CD14-positive monocyte (primary cell): ENCODE results near the gene RAD50. TPM values are rescaled to one million over a fixed set of nuclear protein-coding genes. Genes with fewer than 3 reads are reported as not detected.

ENCODE experiments used
- DNase-seq, 3 donors: peaks; one replicate each; pipeline ENCODE4 v3.0.0-alpha.2; 2011 to 2022
- H2AFZ ChIP-seq: 2 replicates; pipeline ENCODE4 v1.6.0; 2012; ENCODE audit warnings: mild to moderate bottlenecking, low read depth, low read length, inconsistent platforms; ENCODE audit not compliant: insufficient read depth, poor library complexity, severe bottlenecking
- H3K27ac ChIP-seq, 2 donors: 1 replicate in 1 of 2; 2 replicates in 1 of 2; pipeline ENCODE4 v1.5.1; 2012 to 2013; ENCODE audit warnings: low read length in 2 of 2, control low read depth in 1 of 2, inconsistent platforms in 1 of 2, low read depth in 1 of 2, mild to moderate bottlenecking in 1 of 2
- H3K27me3 ChIP-seq, 2 donors: one replicate each; pipeline versions ENCODE4 v1.6.0 to v1.6.1; 2011 to 2013; ENCODE audit warnings: low read length in 2 of 2; ENCODE audit not compliant: control insufficient read depth in 2 of 2, insufficient read depth in 2 of 2
- H3K36me3 ChIP-seq, 2 donors: replicated peaks in 1 of 2; 1 replicate in 1 of 2; 2 replicates in 1 of 2; pipeline versions ENCODE4 v1.5.1 to v1.6.1; 2012 to 2013; ENCODE audit warnings: low read length in 2 of 2, control low read depth in 1 of 2, inconsistent platforms in 1 of 2, mild to moderate bottlenecking in 1 of 2; ENCODE audit not compliant: insufficient read depth in 2 of 2, control insufficient read depth in 1 of 2
- H3K4me1 ChIP-seq, 2 donors: 1 replicate in 1 of 2; 2 replicates in 1 of 2; pipeline versions ENCODE4 v1.5.1 to v1.6.1; 2012 to 2013; ENCODE audit warnings: low read length in 2 of 2, control low read depth in 1 of 2, inconsistent platforms in 1 of 2, mild to moderate bottlenecking in 1 of 2, moderate library complexity in 1 of 2; ENCODE audit not compliant: insufficient read depth in 2 of 2, control insufficient read depth in 1 of 2
- H3K4me2 ChIP-seq: replicated peaks from 2 replicates; pipeline ENCODE3; 2012; ENCODE audit warnings: low read length, moderate library complexity, mild to moderate bottlenecking; ENCODE audit not compliant: poor library complexity, severe bottlenecking; ENCODE audit errors: extremely low read depth
- H3K4me3 ChIP-seq, 3 experiments: fragments of 200-600 bp in 1 of 3; sonication (generic) in 1 of 3; replicated peaks in 1 of 3; 1 replicate in 2 of 3; 2 replicates in 1 of 3; pipeline ENCODE4 v1.5.1; 2011 to 2013; ENCODE audit warnings: low read length in 3 of 3, mild to moderate bottlenecking in 3 of 3, control low read depth in 2 of 3, low read depth in 2 of 3, inconsistent platforms in 1 of 3, moderate library complexity in 1 of 3
- H3K79me2 ChIP-seq: 2 replicates; pipeline ENCODE4 v1.6.0; 2012; ENCODE audit warnings: mild to moderate bottlenecking, control low read depth, inconsistent platforms, low read length, moderate library complexity; ENCODE audit not compliant: insufficient read depth
- H3K9ac ChIP-seq: 2 replicates; pipeline ENCODE4 v1.6.0; 2017; ENCODE audit warnings: low read length, mild to moderate bottlenecking; ENCODE audit not compliant: insufficient read depth, poor library complexity, severe bottlenecking
- H3K9me3 ChIP-seq, 2 donors: replicated peaks in 1 of 2; 1 replicate in 1 of 2; 2 replicates in 1 of 2; pipeline versions ENCODE4 v1.5.1 to v1.6.1; 2012 to 2013; ENCODE audit warnings: low read length in 2 of 2, control low read depth in 1 of 2; ENCODE audit not compliant: control insufficient read depth in 1 of 2, insufficient read depth in 1 of 2
- H4K20me1 ChIP-seq: 2 replicates; pipeline ENCODE4 v1.6.0; 2012; ENCODE audit warnings: mild to moderate bottlenecking, low read length, control low read depth, moderate library complexity; ENCODE audit not compliant: insufficient read depth
- H3K27ac Mint-ChIP-seq, 7 donors: one replicate each; pipeline ENCODE4 v1.8.0; 2020; ENCODE audit warnings: mild to moderate bottlenecking in 7 of 7, mixed read lengths in 7 of 7, moderate library complexity in 6 of 7, inconsistent platforms in 2 of 7
- H3K27me3 Mint-ChIP-seq, 3 donors: one replicate each; pipeline ENCODE4 v1.8.0; 2021 to 2022; ENCODE audit warnings: low read depth in 3 of 3, mild to moderate bottlenecking in 3 of 3, mixed read lengths in 3 of 3, moderate library complexity in 3 of 3, inconsistent platforms in 1 of 3
- H3K36me3 Mint-ChIP-seq, 2 donors: one replicate each; pipeline ENCODE4 v1.8.0; 2020; ENCODE audit warnings: mixed read lengths in 2 of 2, inconsistent platforms in 1 of 2, mild to moderate bottlenecking in 1 of 2
- H3K4me1 Mint-ChIP-seq: one replicate; pipeline ENCODE4 v1.8.0; 2020; ENCODE audit warnings: mild to moderate bottlenecking, mixed read lengths
- H3K4me3 Mint-ChIP-seq, 2 donors: one replicate each; pipeline ENCODE4 v1.8.0; 2020; ENCODE audit warnings: mild to moderate bottlenecking in 2 of 2, mixed read lengths in 2 of 2, moderate library complexity in 1 of 2
- H3K9me3 Mint-ChIP-seq, 7 donors: one replicate each; pipeline ENCODE4 v1.8.0; 2020 to 2022; ENCODE audit warnings: mixed read lengths in 7 of 7, mild to moderate bottlenecking in 6 of 7, moderate library complexity in 6 of 7, inconsistent platforms in 2 of 7
- CTCF ChIP-seq: fragments of 200-600 bp; IDR thresholded peaks from one replicate; pipeline ENCODE4 v1.8.0; 2022; ENCODE audit warnings: antibody characterized with exemption, mild to moderate bottlenecking
- WGBS: methylation state at CpG from one replicate; pipeline ENCODE4 v1.1.5; 2013; ENCODE audit warnings: missing lambda C conversion rate; ENCODE audit not compliant: insufficient coverage; 5-methylcytosine and 5-hydroxymethylcytosine counted together
- intact Hi-C, 2 donors: fragments of 100-400 bp; cut with micrococcal nuclease; formaldehyde crosslinking; loops; one replicate each; pipeline versions ENCODE4 v1.15.0 to v1.15.1; 2023
- polyA plus RNA-seq, 3 donors: library from polyadenylated mRNA; depleted of rRNA in 1 of 3; unstranded in 2 of 3; stranded (reverse) in 1 of 3; fragments of 300-500 nt in 2 of 3; fragments of >200 nt in 1 of 3; fragmentation: Illumina TruSeq in 2 of 3; gene quantifications; 1 replicate in 2 of 3; 2 replicates in 1 of 3; pipeline ENCODE4 v1.2.3, GENCODE V29; 2012 to 2021

Gene RAD50
- polyA plus RNA-seq, 3 donors, result 5.8 to 9.3 (median 8.2) TPM

DNA sequence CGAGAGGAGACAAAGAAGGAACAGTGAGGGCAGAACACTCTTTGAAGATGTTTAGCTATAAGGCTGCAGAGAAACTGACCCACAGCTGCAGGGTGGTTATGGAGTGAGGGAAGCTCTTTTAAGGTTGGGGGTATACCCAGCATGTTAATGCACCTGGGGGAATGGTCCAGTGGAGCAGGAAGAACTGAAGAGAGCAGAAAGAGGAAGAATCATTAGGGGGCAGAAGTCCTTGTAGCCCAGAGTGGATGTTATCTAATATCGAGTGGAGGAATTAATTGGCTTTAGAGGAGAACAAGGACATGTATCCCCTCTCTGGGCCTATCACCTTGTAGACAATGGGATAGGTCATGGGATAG lies 124.7 kb downstream of the RAD50 start:
- H3K27ac ChIP-seq, result no peak overlapping the region
- no peak for TF ChIP-seq CTCF
- intact Hi-C loops, result no loop called here
- H3K4me1 ChIP-seq, result no peaks in the 10 kb centered on the region
- no peaks in the 10 kb centered on the region for H3K9me3 Mint-ChIP-seq
- DNase-seq, result no peak
- no peaks in the 10 kb centered on the region for H3K36me3 Mint-ChIP-seq
- H2AFZ ChIP-seq, result no peak overlapping the region
- H3K36me3 ChIP-seq, result no peaks in the 10 kb centered on the region
- 100% methylated on average over 1 of the region's 2 CpGs for WGBS
- no peaks in the 10 kb centered on the region for H3K9me3 ChIP-seq
- peak overlapping the region in 1 of 7 donors; percentile 47 for H3K27ac Mint-ChIP-seq
- peaks cover 0 to 6% (median 0%) of the 10 kb centered on the region in 3 donors for H3K27me3 Mint-ChIP-seq
- H3K4me3 Mint-ChIP-seq, result no peak overlapping the region
- H4K20me1 ChIP-seq, result no peaks in the 10 kb centered on the region
- H3K79me2 ChIP-seq, result no peaks in the 10 kb centered on the region
- no peak overlapping the region for H3K9ac ChIP-seq
- H3K4me3 ChIP-seq, result no peak overlapping the region
- no peak overlapping the region for H3K4me2 ChIP-seq
- no peaks in the 10 kb centered on the region for H3K27me3 ChIP-seq
- H3K4me1 Mint-ChIP-seq, result peaks cover 5% of the 10 kb centered on the region

- no peak overlapping the region for H3K27ac ChIP-seq
- no peak overlapping the region for H3K27ac Mint-ChIP-seq
- intact Hi-C loops, result no loop called here
- no peak overlapping the region for H2AFZ ChIP-seq
- no peaks in the 10 kb centered on the region for H3K27me3 ChIP-seq
- H3K27me3 Mint-ChIP-seq, result peaks cover 0 to 6% (median 0%) of the 10 kb centered on the region in 3 donors
- peaks cover 5% of the 10 kb centered on the region for H3K4me1 Mint-ChIP-seq
- H3K36me3 ChIP-seq, result no peaks in the 10 kb centered on the region
- H3K9ac ChIP-seq, result no peak overlapping the region
- H4K20me1 ChIP-seq, result no peaks in the 10 kb centered on the region
- no peak overlapping the region for H3K4me3 ChIP-seq
- TF ChIP-seq CTCF, result no peak
- H3K9me3 Mint-ChIP-seq, result no peaks in the 10 kb centered on the region
- no peaks in the 10 kb centered on the region for H3K4me1 ChIP-seq
- H3K9me3 ChIP-seq, result no peaks in the 10 kb centered on the region
- DNase-seq, result no peak
- H3K4me2 ChIP-seq, result no peak overlapping the region
- no peak overlapping the region for H3K4me3 Mint-ChIP-seq
- H3K79me2 ChIP-seq, result no peaks in the 10 kb centered on the region
- WGBS, result 89% methylated on average over 1 of the region's 4 CpGs
- H3K36me3 Mint-ChIP-seq, result no peaks in the 10 kb centered on the region
Observed at GRCh38 chr5:132681983-132682382, 125.2 kb downstream of the RAD50 start.
